OCI-LY3 (cell line): ENCODE measurements around the gene ABCC6.
"Not testable (repeated sequence)": the region's sequence is repeated elsewhere in the genome, so short reads cannot be mapped to it uniquely, and the experiment has no call there.

ENCODE experiments used
- H2AFZ ChIP-seq: fragments of 200-600, 300-600 bp; shearing (Covaris generic); 2 replicates; pipeline ENCODE4 v1.6.0; 2014; ENCODE audit warnings: antibody characterized with exemption, low read depth, low read length
- H3K27ac ChIP-seq: fragments of 200-600, 300-600 bp; sonication (generic); 2 replicates; pipeline ENCODE4 v1.5.1; 2014; ENCODE audit warnings: mild to moderate bottlenecking, low read length, moderate library complexity, mixed read lengths
- H3K27me3 ChIP-seq: fragments of 200-600, 300-600 bp; sonication (generic); 2 replicates; pipeline ENCODE4 v1.6.1; 2014; ENCODE audit warnings: low read depth, low read length, mixed read lengths
- H3K36me3 ChIP-seq: fragments of 200-600, 300-600 bp; sonication (generic); replicated peaks from 2 replicates; pipeline ENCODE3; 2014; ENCODE audit warnings: low read depth, low read length, mixed read lengths
- H3K4me1 ChIP-seq: fragments of 300-600, 200-600 bp; sonication (generic); 2 replicates; pipeline ENCODE4 v1.6.1; 2014; ENCODE audit warnings: low read length, mixed read lengths
- H3K4me2 ChIP-seq: fragments of 200-600, 300-600 bp; sonication (generic); 2 replicates; pipeline ENCODE4 v1.6.1; 2014; ENCODE audit warnings: low read length, mixed read lengths
- H3K4me3 ChIP-seq: fragments of 300-600, 200-600 bp; sonication (generic); 2 replicates; pipeline ENCODE4 v1.5.1; 2014; ENCODE audit warnings: antibody characterized with exemption, mild to moderate bottlenecking, low read length, moderate library complexity
- H3K79me2 ChIP-seq: fragments of 300-600, 200-600 bp; shearing (Covaris generic); 2 replicates; pipeline ENCODE4 v1.6.1; 2014; ENCODE audit warnings: mild to moderate bottlenecking, low read length, mixed read lengths
- H3K9ac ChIP-seq: fragments of 300-600, 200-600 bp; shearing (Covaris generic); 2 replicates; pipeline ENCODE4 v1.6.0; 2014; ENCODE audit warnings: mild to moderate bottlenecking, low read length, moderate library complexity
- H3K9me3 ChIP-seq: fragments of 200-600, 300-600 bp; shearing (Covaris generic); 2 replicates; pipeline ENCODE4 v1.6.1; 2014; ENCODE audit warnings: low read length, mixed read lengths; ENCODE audit not compliant: insufficient read depth
- H4K20me1 ChIP-seq: fragments of 200-600, 300-600 bp; sonication (generic); 2 replicates; pipeline ENCODE4 v1.6.1; 2016; ENCODE audit warnings: low read length, mixed read lengths; ENCODE audit not compliant: insufficient read depth

ABCC6 gene

DNA sequence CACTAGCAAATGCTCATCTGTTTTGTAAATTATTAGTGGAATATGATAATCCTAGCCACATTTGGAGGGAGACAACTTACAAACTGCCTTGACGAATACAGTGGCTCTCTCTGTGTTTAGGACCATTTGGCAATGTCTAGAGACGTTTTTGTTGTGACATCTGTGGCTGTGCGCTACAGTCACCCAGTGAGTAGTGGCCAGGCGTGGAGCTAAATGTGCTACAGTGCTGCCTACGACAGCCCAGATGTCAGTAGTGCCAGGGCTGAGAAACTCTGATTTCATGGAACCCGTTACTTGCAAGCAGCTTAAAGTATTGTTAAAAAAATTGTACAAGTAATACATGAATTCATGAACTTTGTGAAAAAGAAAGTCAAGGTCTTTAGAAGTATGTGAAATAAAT, 13.8 kb upstream of the ABCC6 start:
- H3K4me2 ChIP-seq, H4K20me1 ChIP-seq, H3K27ac ChIP-seq, H3K4me3 ChIP-seq, H3K9me3 ChIP-seq, H3K9ac ChIP-seq, H3K79me2 ChIP-seq, H2AFZ ChIP-seq, H3K27me3 ChIP-seq, H3K36me3 ChIP-seq, H3K4me1 ChIP-seq: not testable (repeated sequence)

DNA sequence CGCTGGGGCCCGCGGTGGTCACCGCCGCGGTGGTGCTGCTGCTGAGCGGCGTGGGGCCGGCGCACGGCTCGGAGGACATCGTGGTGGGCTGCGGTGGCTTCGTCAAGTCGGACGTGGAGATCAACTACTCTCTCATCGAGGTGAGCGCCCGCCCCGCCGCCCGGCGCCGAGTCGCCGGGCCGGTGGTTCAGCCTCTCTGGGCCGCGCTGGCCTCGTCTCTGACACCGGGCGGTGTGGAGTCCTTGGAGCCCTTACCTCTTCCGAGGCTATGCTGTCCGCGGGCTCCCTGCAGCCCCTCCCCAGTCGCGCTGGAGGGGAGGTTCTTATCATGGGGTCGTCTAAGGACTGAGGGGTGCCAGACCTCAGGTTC, 9.4 kb upstream of the ABCC6 start:
- H3K27me3 ChIP-seq, H3K4me1 ChIP-seq, H4K20me1 ChIP-seq, H3K79me2 ChIP-seq, H3K9me3 ChIP-seq, H3K4me3 ChIP-seq, H3K36me3 ChIP-seq, H3K27ac ChIP-seq, H3K9ac ChIP-seq, H2AFZ ChIP-seq, H3K4me2 ChIP-seq: not testable (repeated sequence)

DNA sequence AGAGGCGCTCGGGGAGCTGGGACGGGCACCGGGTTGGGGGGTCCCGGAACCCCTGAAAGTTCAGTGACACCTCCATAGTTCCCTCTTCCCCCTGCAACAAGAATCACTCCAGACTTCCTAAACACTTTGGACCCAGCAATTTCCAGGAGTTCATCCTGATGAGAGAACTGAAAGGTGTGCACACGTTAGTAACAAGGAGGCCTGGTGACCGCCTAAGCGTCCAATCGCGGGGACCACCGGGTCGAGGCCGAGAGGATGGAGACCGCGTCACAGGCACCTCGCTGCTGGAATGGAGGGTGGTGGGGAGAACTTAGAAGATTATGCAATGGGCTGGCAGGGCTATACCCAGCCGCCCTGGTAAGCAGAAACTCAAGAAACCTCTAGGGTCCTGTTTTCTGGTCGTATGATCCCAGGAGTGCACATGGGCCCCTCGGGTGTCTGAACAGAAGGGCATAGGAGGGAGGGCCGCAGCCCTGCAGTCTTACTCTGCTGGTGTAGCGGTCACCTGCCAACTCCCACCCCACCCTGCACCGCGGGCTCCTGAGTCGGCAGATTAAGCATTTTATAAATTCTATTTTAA, 458 bp upstream of the ABCC6 start:
- H3K4me2 ChIP-seq, H3K27ac ChIP-seq, H3K79me2 ChIP-seq, H3K27me3 ChIP-seq, H3K9me3 ChIP-seq, H3K36me3 ChIP-seq, H2AFZ ChIP-seq, H3K4me1 ChIP-seq, H4K20me1 ChIP-seq, H3K4me3 ChIP-seq, H3K9ac ChIP-seq: not testable (repeated sequence)

DNA sequence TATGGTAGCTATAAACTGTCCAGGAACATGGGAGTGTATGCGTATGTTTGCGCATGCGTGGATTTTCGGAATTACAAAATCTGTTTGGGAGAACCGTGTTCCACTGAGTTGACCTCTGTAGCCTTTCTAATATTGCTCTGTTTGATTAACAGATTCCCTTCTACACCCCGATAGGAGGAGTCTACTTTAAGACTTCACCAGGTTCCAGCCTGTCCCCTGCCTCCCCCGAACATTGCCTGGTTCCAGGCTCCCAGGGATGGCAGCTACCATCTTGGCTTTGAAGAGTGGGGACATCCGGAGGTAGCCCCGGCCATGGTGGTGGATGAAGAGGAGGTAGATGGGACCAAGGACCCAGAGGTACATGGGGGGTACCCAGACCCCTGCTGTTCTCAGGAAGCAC, 1.9 kb downstream of the ABCC6 start:
- H2AFZ ChIP-seq, H3K27me3 ChIP-seq, H3K9me3 ChIP-seq, H3K4me3 ChIP-seq, H4K20me1 ChIP-seq, H3K36me3 ChIP-seq, H3K4me1 ChIP-seq, H3K9ac ChIP-seq, H3K4me2 ChIP-seq, H3K27ac ChIP-seq, H3K79me2 ChIP-seq: not testable (repeated sequence)

DNA sequence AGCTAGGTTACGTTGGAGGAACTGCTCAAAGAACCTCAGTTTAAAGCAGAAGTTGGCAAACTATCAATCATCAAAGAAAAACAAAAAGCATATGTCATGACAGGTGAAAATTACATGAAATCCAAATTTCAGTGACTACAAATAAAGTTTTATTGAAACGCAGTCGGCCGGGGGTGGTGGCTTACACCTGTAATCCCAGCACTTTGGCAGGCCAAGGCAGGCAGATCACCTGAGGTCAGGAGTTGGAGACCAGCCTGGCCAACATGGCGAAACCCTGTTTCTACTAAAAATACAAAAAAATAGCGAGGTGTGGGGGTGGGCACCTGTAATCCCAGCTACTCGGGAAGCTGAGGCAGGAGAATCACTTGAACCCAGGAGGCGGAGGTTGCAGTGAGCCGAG, 2.8 kb downstream of the ABCC6 start:
- H3K27ac ChIP-seq, H3K79me2 ChIP-seq, H3K9me3 ChIP-seq, H3K4me1 ChIP-seq, H3K9ac ChIP-seq, H2AFZ ChIP-seq, H3K36me3 ChIP-seq, H4K20me1 ChIP-seq, H3K4me3 ChIP-seq, H3K4me2 ChIP-seq, H3K27me3 ChIP-seq: not testable (repeated sequence)

DNA sequence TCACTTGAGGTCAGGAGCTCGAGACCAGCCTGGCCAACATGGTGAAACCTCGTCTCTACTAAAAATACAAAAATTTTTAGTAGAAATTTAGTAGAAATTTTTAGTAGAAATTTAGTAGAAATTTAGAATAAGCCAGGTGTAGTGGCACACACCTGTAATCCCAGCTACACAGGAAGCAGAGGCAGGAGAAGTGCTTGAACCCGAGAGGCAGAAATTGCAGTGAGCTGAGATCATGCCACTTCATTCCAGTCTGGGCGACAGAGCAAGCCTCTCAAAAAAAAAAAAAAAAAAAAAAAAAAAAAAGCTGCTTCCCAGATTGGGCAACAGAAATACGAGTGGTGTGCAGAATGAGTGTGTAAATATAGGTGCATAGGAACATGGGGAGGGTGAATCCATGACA, 4.5 kb downstream of the ABCC6 start:
- H2AFZ ChIP-seq, H3K27ac ChIP-seq, H3K4me1 ChIP-seq, H3K9ac ChIP-seq, H3K36me3 ChIP-seq, H3K27me3 ChIP-seq, H3K4me3 ChIP-seq, H3K9me3 ChIP-seq, H3K79me2 ChIP-seq, H3K4me2 ChIP-seq, H4K20me1 ChIP-seq: not testable (repeated sequence)

DNA sequence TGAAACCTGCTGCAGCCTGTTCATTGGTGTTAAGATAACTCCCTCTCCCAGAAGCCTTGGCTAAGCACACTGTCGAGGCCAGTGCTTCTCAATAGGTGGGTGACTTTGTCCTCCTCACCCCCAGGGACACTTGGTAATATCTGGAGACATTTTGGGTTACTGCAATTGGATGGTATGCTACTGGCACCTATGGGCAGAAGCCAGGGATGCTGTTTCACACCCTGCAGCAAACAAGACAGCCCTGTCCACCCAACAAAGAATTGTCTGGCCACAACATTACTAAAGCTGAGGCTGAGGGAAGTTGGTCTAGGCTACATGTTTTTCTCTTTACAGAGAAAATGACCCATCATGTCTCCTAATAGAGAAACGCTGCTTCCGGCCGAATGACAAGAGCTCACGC, 4.9 kb downstream of the ABCC6 start:
- H4K20me1 ChIP-seq, H3K4me1 ChIP-seq, H3K36me3 ChIP-seq, H3K9ac ChIP-seq, H3K4me3 ChIP-seq, H2AFZ ChIP-seq, H3K79me2 ChIP-seq, H3K4me2 ChIP-seq, H3K27ac ChIP-seq, H3K9me3 ChIP-seq, H3K27me3 ChIP-seq: not testable (repeated sequence)

DNA sequence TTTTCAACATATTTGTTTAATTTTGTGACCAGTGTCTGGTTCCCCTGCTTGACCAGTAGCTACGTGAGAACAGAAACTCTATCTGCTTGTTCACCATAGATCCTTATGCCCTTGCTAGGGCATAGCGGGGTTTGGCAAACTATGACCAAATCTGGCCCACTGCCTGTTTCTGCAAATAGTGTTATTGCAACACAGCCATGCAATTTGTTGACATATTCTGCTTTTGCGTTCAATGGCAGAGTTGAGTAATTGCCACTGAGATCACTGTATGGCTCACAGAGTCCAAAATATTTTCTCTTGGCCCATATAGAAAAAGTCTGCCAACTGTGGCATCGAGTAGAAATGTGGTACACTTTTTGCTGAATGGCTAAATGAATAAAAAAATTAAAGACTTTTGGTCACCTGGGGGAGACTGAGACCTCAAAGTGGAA, 9.4 kb downstream of the ABCC6 start:
- not testable (repeated sequence) for H3K27ac ChIP-seq, H4K20me1 ChIP-seq, H3K79me2 ChIP-seq, H2AFZ ChIP-seq, H3K4me1 ChIP-seq, H3K36me3 ChIP-seq, H3K27me3 ChIP-seq, H3K4me3 ChIP-seq, H3K9ac ChIP-seq, H3K9me3 ChIP-seq, H3K4me2 ChIP-seq

DNA sequence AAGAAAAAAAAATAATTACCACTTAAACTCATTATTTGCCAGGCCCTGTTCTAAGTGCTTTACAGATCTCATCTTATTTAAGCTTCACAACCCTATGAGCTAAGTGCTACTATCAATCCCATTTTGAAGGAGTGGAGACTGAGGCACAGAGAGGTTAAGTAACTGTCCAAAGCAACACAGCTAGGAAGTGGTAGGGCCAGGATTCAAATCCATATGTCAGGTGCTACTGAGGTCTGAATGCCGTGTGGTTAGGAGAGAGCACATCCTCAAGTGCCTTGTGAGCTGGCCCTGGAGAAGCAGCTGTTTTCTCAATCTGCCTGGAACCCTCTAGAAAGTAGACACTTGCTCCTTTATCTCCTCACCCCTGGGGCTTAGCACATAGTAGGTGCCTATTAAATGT, 11.9 kb downstream of the ABCC6 start:
- not testable (repeated sequence) for H3K27me3 ChIP-seq, H3K36me3 ChIP-seq, H2AFZ ChIP-seq, H3K4me2 ChIP-seq, H3K9ac ChIP-seq, H3K4me3 ChIP-seq, H3K79me2 ChIP-seq, H3K27ac ChIP-seq, H3K9me3 ChIP-seq, H4K20me1 ChIP-seq
- H3K4me1 ChIP-seq: peaks cover 18% of the 10 kb centered on the region

DNA sequence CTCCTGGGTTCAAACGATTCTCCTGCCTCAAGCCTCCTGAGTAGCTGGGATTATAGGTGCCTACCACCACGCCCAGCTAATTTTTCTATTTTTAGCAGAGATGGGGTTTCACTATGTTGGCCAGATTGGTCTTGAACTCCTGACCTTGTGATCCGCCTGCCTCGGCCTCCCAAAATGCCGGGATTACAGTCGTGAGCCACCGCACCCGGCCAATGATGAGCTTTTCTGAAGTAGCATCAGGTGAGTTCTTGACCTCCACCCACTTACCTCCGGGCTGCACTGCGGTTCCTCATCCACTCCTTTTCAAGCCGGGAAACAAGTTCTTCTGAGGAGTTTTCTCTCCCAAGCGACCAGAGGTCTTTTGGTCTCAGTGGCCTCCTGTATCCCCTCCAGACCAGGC, 14.8 kb downstream of the ABCC6 start:
- not testable (repeated sequence) for H3K4me2 ChIP-seq, H3K9me3 ChIP-seq, H3K4me3 ChIP-seq, H3K27ac ChIP-seq, H3K27me3 ChIP-seq, H3K79me2 ChIP-seq, H2AFZ ChIP-seq, H3K36me3 ChIP-seq, H3K9ac ChIP-seq, H4K20me1 ChIP-seq
- H3K4me1 ChIP-seq: peaks cover 23% of the 10 kb centered on the region
